Pancreas (tissue), 10 donors: ENCODE data around the gene DNAJC8. TPM values are rescaled to one million over a fixed set of nuclear protein-coding genes. Genes with fewer than 3 reads are reported as not detected.

Experiments used
- ATAC-seq, 4 donors: fragments of 200-7000 bp; cut with Tn5 transposase; one replicate each; pipeline versions ENCODE4 v1.8.0 to v1.9.1; 2020; ENCODE audit warnings: mild to moderate bottlenecking in 4 of 4, moderate library complexity in 4 of 4
- DNase-seq, 6 donors: peaks; one replicate each; pipeline ENCODE4 v3.0.0-alpha.2; 2020
- FAIRE-seq: peaks from 2 replicates; lab custom pipeline; 2012; peaks lifted over from hg19 to GRCh38; lab: Jason Lieb, UNC
- H3K27ac ChIP-seq, 4 donors: fragments of 200-600 bp; sonication (generic); 1 replicate in 3 of 4; 2 replicates in 1 of 4; pipeline versions ENCODE4 v1.5.0 to v1.8.0; 2020
- H3K27me3 ChIP-seq, 4 donors: fragments of 200-600 bp; one replicate each; pipeline ENCODE4 v1.8.0; 2021
- H3K36me3 ChIP-seq, 3 donors: fragments of 200-600 bp; sonication (generic) in 1 of 3; one replicate each; pipeline versions ENCODE4 v1.5.0 to v1.8.0; 2020 to 2021
- H3K4me1 ChIP-seq, 3 donors: fragments of 200-600 bp; one replicate each; pipeline ENCODE4 v1.8.0; 2021
- H3K4me3 ChIP-seq, 4 donors: fragments of 200-600 bp; sonication (generic) in 2 of 4; one replicate each; pipeline versions ENCODE4 v1.5.0 to v1.8.0; 2020 to 2021
- H3K9me3 ChIP-seq, 4 donors: fragments of 200-600 bp; one replicate each; pipeline ENCODE4 v1.8.0; 2021
- CTCF ChIP-seq, 4 donors: fragments of 200-600 bp; sonication (generic) in 3 of 4; IDR thresholded peaks; one replicate each; pipeline versions ENCODE4 v1.5.0 to v1.8.0; 2021; ENCODE audit warnings: antibody characterized with exemption in 4 of 4
- WGBS, 2 donors: extraction: QIAGEN DNeasy Blood & Tissue Kit; methylation state at CpG; one replicate each; pipeline ENCODE4 v1.1.7; 2013; 5-methylcytosine and 5-hydroxymethylcytosine counted together
- intact Hi-C, 3 donors: fragments of 100-400 bp; cut with DNase I; formaldehyde crosslinking; loops; one replicate each; pipeline versions ENCODE4 v1.11.1 to v1.14.2; 2022
- polyA plus RNA-seq, 2 donors: library from polyadenylated mRNA; stranded (reverse); fragments of 200-250 nt; gene quantifications; one replicate each; pipeline ENCODE4 v1.2.3, GENCODE V29; 2013
- total RNA-seq, 6 donors: library from RNA; stranded (reverse); fragmentation: NEBNext Ultra II Directional in 4 of 6; extraction: Animal tissue kit (Norgen Biotek cat#: 25700) in 4 of 6; gene quantifications; one replicate each; pipeline versions ENCODE4 v1.2.1 to v1.2.4, GENCODE V29; 2021 to 2023
- donor health status: healthy with polysubstance abuse.
- donor health status: DM: no; HTN: no; CAD: no; lungs with moderate emphysema.
- donor health status: DM: no; HTN: no; CAD: no.
- donor health status: control.
- donor health status: control.
- donor health status: Bipolar disorder and iron deficiency.
- donor health status: DM: yes; HTN: yes; CAD: no.
- donor health status: DM: no; HTN: no; CAD: no.
- donor health status: DM: no; HTN: no; CAD: no.
- donor health status: DM: yes; HTN: yes; CAD: no.

The DNAJC8 gene
- total and polyA plus RNA-seq, 8 donors, result 12.1 to 45.1 (median 20.6) TPM

GRCh38 chr1:28257736-28258135 is 24.9 kb upstream of the DNAJC8 start:
- H3K36me3 ChIP-seq, result no peaks in the 10 kb centered on the region
- H3K27ac ChIP-seq, result no peak overlapping the region
- no peak for ATAC-seq
- 85 to 97% methylated on average over 4 of the region's 4 CpGs for WGBS, 2 donors
- DNase-seq, result no peak
- H3K27me3 ChIP-seq, result no peaks in the 10 kb centered on the region
- TF ChIP-seq CTCF (IDR thresholded peaks at IDR 0.05), result no peak
- no peaks in the 10 kb centered on the region for H3K9me3 ChIP-seq
- no peak for FAIRE-seq
- H3K4me1 ChIP-seq, result peaks cover 0 to 3% (median 0%) of the 10 kb centered on the region in 3 donors
- no peak overlapping the region for H3K4me3 ChIP-seq
- intact Hi-C loops, result no loop called here

GRCh38 chr1:28256197-28256827 is 23.5 kb upstream of the DNAJC8 start:
- Histone ChIP-seq H3K27me3 (no peaks in the 10 kb centered on the region), H3K4me3 (no peak overlapping the region), H3K27ac (no peak overlapping the region), H3K36me3 (no peaks in the 10 kb centered on the region), H3K9me3 (no peaks in the 10 kb centered on the region), H3K4me1 (peaks cover 0 to 3% (median 0%) of the 10 kb centered on the region in 3 donors)
- intact Hi-C loops, result no loop called here
- no peak for DNase-seq
- no peak for ATAC-seq
- no peak for TF ChIP-seq CTCF (IDR thresholded peaks at IDR 0.05)
- WGBS, 2 donors, result 76 to 77% methylated on average over 6 of the region's 6 CpGs
- no peak for FAIRE-seq

- H3K27me3 ChIP-seq, result no peaks in the 10 kb centered on the region
- H3K36me3 ChIP-seq, result no peaks in the 10 kb centered on the region
- no peak overlapping the region for H3K4me3 ChIP-seq
- intact Hi-C loops, result no loop called here
- 19 to 20% methylated on average over 4 of the region's 4 CpGs for WGBS, 2 donors
- peaks cover 5 to 30% (median 27%) of the 10 kb centered on the region in 3 donors for H3K4me1 ChIP-seq
- no peak for TF ChIP-seq CTCF (IDR thresholded peaks at IDR 0.05)
- no peaks in the 10 kb centered on the region for H3K9me3 ChIP-seq
- ATAC-seq (no peak), DNase-seq (no peak), FAIRE-seq (no peak)
- H3K27ac ChIP-seq, result peak overlapping the region in 3 of 4 donors; percentile 7 to 81 (median 75)
Observed at GRCh38 chr1:28249866-28250295, 17.1 kb upstream of the DNAJC8 start.

GRCh38 chr1:28249013-28249865 is 16.4 kb upstream of the DNAJC8 start:
- Histone ChIP-seq H3K4me3 (peak overlapping the region in 2 of 4 donors; percentile 6 to 25), H3K27ac (peak overlapping the region; percentile 41 to 84 (median 78)), H3K4me1 (peaks cover 11 to 37% (median 32%) of the 10 kb centered on the region in 3 donors), H3K27me3 (no peaks in the 10 kb centered on the region), H3K9me3 (no peaks in the 10 kb centered on the region), H3K36me3 (no peaks in the 10 kb centered on the region)
- WGBS, 2 donors, result 3 to 10% methylated on average over 3 of the region's 3 CpGs
- peak; percentile 43 to 92 (median 76) for DNase-seq
- peak; percentile 21 to 55 (median 26) for ATAC-seq
- intact Hi-C loops, result no loop called here
- no peak for FAIRE-seq
- no peak for TF ChIP-seq CTCF (IDR thresholded peaks at IDR 0.05)
